MM.1S (cell line): ENCODE results near the gene SF3B2.

Experiments used
- DNase-seq: peaks from one replicate; pipeline ENCODE4 v3.0.0-alpha.2; 2015
- H2AFZ ChIP-seq: fragments of 300-600 bp; sonication (generic); 2 replicates; pipeline ENCODE4 v1.6.0; 2016; ENCODE audit warnings: antibody characterized with exemption, low read length
- H3F3A ChIP-seq: fragments of 300-600 bp; sonication (generic); 2 replicates; pipeline ENCODE4 v1.6.1; 2016; ENCODE audit warnings: mild to moderate bottlenecking, antibody characterized with exemption, low read length, moderate library complexity, mixed read lengths; ENCODE audit not compliant: insufficient read depth
- H3K27ac ChIP-seq: fragments of 300-600 bp; sonication (generic); 2 replicates; pipeline ENCODE4 v1.5.1; 2016; ENCODE audit warnings: mild to moderate bottlenecking, low read length
- H3K27me3 ChIP-seq: fragments of 300-600 bp; sonication (generic); replicated peaks from 2 replicates; pipeline ENCODE4 v1.6.0; 2016; ENCODE audit warnings: low read length; ENCODE audit not compliant: insufficient read depth
- H3K36me3 ChIP-seq: fragments of 300-600 bp; sonication (generic); replicated peaks from 2 replicates; pipeline ENCODE4 v1.6.1; 2016; ENCODE audit warnings: mild to moderate bottlenecking, low read length, mixed read lengths; ENCODE audit not compliant: insufficient read depth
- H3K4me1 ChIP-seq: fragments of 300-600 bp; sonication (generic); 2 replicates; pipeline ENCODE4 v1.6.1; 2016; ENCODE audit warnings: low read length, mixed read lengths
- H3K4me2 ChIP-seq: fragments of 300-600 bp; sonication (generic); 2 replicates; pipeline ENCODE4 v1.6.0; 2016; ENCODE audit warnings: low read depth, low read length
- H3K4me3 ChIP-seq: fragments of 300-600 bp; sonication (generic); 2 replicates; pipeline ENCODE4 v1.5.1; 2016; ENCODE audit warnings: low read length, mixed read lengths
- H3K79me2 ChIP-seq: fragments of 300-600 bp; sonication (generic); 2 replicates; pipeline ENCODE4 v1.6.1; 2016; ENCODE audit warnings: mixed run types, low read length, mixed read lengths
- H3K9ac ChIP-seq: fragments of 300-600 bp; sonication (generic); 2 replicates; pipeline ENCODE4 v1.6.1; 2016; ENCODE audit warnings: low read length, mixed read lengths
- H3K9me2 ChIP-seq: fragments of 300-600 bp; sonication (generic); replicated peaks from 2 replicates; pipeline ENCODE4 v1.6.1; 2016; ENCODE audit warnings: mild to moderate bottlenecking, low read length, mixed read lengths; ENCODE audit not compliant: insufficient read depth
- H3K9me3 ChIP-seq: fragments of 300-600 bp; sonication (generic); replicated peaks from 2 replicates; pipeline ENCODE4 v1.6.1; 2016; ENCODE audit warnings: mild to moderate bottlenecking, low read length, mixed read lengths; ENCODE audit not compliant: insufficient read depth
- H4K20me1 ChIP-seq: fragments of 300-600 bp; sonication (generic); 2 replicates; pipeline ENCODE4 v1.6.1; 2016; ENCODE audit warnings: mild to moderate bottlenecking, low read length, moderate library complexity, mixed read lengths; ENCODE audit not compliant: insufficient read depth
- CTCF ChIP-seq: fragments of 300-600 bp; sonication (generic); IDR thresholded peaks from 2 replicates; pipeline ENCODE4 v1.5.1; 2016; ENCODE audit warnings: antibody characterized with exemption, low read length, mixed read lengths
- EZH2 ChIP-seq: fragments of 300-600 bp; sonication (generic); optimal IDR thresholded peaks from 2 replicates; pipeline ENCODE3; 2017; ENCODE audit warnings: low read depth, mild to moderate bottlenecking, antibody characterized with exemption, low read length, mixed read lengths
- EZH2phosphoT487 ChIP-seq: fragments of 300-600 bp; sonication (generic); IDR thresholded peaks from 2 replicates; pipeline ENCODE4 v1.6.1; 2018; ENCODE audit warnings: antibody characterized with exemption, low read length

The SF3B2 gene

GRCh38 chr11:66046901-66047300 is 5.3 kb upstream of the SF3B2 start:
- Histone ChIP-seq H2AFZ (no peak overlapping the region), H3K9ac (no peak overlapping the region)

DNA sequence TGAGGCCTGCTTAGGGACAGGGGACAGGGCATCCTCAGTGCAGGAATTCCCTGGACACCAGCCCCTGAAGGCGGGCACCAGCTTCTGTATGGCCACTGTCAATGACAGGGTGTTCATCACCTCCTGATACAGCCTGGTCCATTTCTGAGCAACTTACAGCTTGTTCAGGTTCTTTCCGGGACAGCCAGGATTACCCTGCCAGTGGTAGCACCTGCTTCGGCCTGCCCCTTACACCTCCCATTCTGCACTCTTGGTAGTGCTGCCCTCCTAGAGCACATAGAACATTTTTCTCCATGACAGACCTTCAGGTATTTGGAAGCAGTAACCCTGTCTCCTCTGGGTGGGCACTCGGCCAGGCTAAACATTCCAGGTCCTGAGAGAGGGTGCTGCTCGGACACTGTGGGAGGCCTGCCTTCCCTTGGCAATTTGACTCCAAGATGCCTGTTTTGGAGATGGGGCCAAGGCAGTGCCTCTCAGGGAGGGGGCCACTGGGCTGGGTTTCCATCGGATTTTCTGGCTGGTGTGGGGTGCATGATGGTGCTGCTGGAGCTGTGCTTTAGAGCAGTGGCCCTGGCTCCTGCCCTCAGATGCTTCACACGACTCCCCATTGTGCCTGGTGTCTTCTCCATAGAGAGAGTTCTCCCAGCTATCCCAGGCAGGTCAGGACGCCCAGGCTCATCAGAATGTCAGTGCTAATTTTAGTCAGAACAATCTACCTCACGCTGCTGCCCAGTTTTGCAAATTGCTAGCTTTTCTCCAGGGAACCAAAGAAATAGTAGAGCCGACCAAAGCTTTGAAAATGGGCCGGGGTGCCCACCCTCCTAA is 4.4 kb upstream of the SF3B2 start:
- no peaks in the 10 kb centered on the region for H3K9me2 ChIP-seq
- no peaks in the 10 kb centered on the region for H3K9me3 ChIP-seq
- no peaks in the 10 kb centered on the region for H3K27me3 ChIP-seq
- no peaks in the 10 kb centered on the region for H4K20me1 ChIP-seq
- H3K27ac ChIP-seq = no peak overlapping the region
- no peak for TF ChIP-seq EZH2
- TF ChIP-seq CTCF = no peak
- no peaks in the 10 kb centered on the region for H3K36me3 ChIP-seq
- no peak overlapping the region for H3K4me3 ChIP-seq
- H2AFZ ChIP-seq = no peak overlapping the region
- no peak overlapping the region for H3K4me2 ChIP-seq
- DNase-seq = no peak
- no peak overlapping the region for H3K9ac ChIP-seq
- H3F3A ChIP-seq = peaks cover 17% of the 10 kb centered on the region
- H3K79me2 ChIP-seq = peaks cover 6% of the 10 kb centered on the region
- peaks cover 24% of the 10 kb centered on the region for H3K4me1 ChIP-seq

More at GRCh38 chr11:66046901-66047300, 5.3 kb upstream of the SF3B2 start:
- no peak overlapping the region for H3K27ac ChIP-seq
- peaks cover 24% of the 10 kb centered on the region for H3K4me1 ChIP-seq
- no peaks in the 10 kb centered on the region for H3K9me2 ChIP-seq
- H3K9me3 ChIP-seq = no peaks in the 10 kb centered on the region
- H3K79me2 ChIP-seq = no peaks in the 10 kb centered on the region
- TF ChIP-seq EZH2 = no peak
- no peaks in the 10 kb centered on the region for H3K27me3 ChIP-seq
- H3K4me3 ChIP-seq = no peak overlapping the region
- no peaks in the 10 kb centered on the region for H3K36me3 ChIP-seq
- no peaks in the 10 kb centered on the region for H4K20me1 ChIP-seq
- DNase-seq = no peak
- H3K4me2 ChIP-seq = no peak overlapping the region
- peaks cover 12% of the 10 kb centered on the region for H3F3A ChIP-seq

GRCh38 chr11:66048547-66049323 is 3.4 kb upstream of the SF3B2 start, which contains the start of gene GAL3ST3:
Gene GAL3ST3, minus strand, starts transcription at chr11:66049161. Its CDS starts 3,746 bp downstream, at chr11:66045415.
- Histone ChIP-seq H2AFZ (no peak within 1 kb of the TSS), H3K9ac (no peak within 1 kb of the TSS), H3K9me2 (no peaks in the 10 kb centered on the region), H3K9me3 (no peaks in the 10 kb centered on the region), H3K36me3 (no peaks in the 10 kb centered on the region), H3K27ac (no peak within 1 kb of the TSS), H3K79me2 (peaks cover 15% of the 10 kb centered on the region), H3K4me2 (no peak within 1 kb of the TSS), H3K4me3 (no peak within 1 kb of the TSS), H3F3A (peaks cover 26% of the 10 kb centered on the region), H3K4me1 (peaks cover 24% of the 10 kb centered on the region), H4K20me1 (no peaks in the 10 kb centered on the region), H3K27me3 (no peaks in the 10 kb centered on the region)
- TF ChIP-seq EZH2 (no peak), CTCF (no peak), EZH2phosphoT487 (no peak)
- no peak for DNase-seq
